Activated CD4-positive, CD25-positive, alpha-beta regulatory T cell treated with anti-CD3 and anti-CD28 coated beads, Interleukin-2, amount 50 U/mL, for 24 hours (primary cell): Measurements from ENCODE around the gene PTX3.

ENCODE experiments used
- ATAC-seq, 2 donors: fragments of 150-1000 bp; cut with Tn5 transposase; one replicate each; pipeline ENCODE4 v1.10.0; 2021; ENCODE audit warnings: mild to moderate bottlenecking in 1 of 2, moderate library complexity in 1 of 2

PTX3 gene

DNA sequence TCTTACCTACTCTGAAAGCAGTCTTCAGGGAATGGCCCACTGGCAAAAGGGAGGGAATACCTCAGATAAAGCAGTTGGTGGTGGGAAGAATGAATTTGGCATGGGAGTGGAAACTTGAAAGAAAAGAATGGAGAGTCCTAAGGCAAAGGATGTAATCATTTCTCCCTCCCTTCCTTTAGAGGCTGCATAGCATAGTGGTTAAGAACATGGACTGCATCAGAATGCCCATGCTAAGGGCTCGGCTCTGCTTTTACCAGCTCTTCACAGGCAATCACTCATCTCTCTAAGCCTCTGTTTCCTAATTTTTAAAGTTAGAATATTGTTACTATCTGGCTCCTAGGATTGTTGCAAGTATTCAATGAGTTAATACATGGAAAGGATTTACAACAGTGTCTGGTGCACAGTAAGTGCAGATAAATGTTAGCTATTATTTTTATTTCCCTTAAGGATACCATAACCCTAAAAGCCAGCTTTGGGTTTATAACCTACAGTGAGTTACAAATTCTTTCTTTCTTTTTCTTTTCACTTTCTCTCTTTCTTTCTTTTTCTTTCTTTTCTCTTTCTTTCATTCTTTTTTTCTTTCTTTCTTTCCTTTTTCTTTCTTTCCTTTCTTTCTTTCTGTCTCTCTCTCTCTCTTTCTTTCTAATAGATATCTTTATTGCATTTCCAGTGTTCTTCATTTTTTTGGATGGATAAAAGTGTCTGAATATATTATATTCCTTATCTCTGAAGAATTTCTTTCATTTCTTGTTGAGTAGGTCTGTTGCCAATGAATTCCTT lies 43.0 kb downstream of the PTX3 start:
- no peak for ATAC-seq

DNA sequence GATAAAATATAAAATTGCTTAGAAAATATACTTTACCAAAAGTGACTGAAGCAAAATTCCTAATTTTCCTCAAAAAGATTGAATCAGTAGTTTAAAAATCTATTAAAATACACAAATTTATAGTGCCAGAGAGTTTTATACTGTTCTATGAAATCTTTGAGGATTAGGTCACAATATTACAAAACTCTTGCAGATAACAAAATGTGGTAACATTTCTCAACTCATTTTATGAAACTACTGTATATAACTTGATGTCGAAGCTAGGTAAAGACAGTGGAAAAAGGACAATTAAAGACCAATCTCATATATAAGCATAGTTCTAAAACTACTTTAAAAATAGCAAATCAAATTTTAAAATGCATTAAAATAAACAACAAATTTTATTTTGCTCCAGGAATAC lies 50.7 kb downstream of the PTX3 start:
- ATAC-seq, result no peak

DNA sequence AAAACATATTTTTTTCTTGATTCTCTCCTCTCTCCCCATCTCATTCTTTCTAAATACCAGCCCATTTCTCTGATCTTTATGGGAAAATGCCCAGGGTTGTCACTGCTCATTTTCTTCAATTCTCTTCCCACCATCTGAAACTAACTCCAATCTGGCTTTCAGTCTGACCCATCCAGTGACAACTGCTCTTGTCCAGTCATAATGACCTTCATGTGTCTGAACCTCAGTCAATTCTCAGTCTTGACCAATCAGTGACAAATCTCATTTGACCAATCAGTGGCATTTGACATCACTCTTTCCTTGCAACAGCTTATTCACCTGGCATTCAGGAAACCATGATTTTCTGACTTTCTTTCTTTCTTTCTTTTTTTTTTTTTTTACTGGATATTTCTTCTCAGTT lies 51.5 kb downstream of the PTX3 start:
- ATAC-seq, result no peak

DNA sequence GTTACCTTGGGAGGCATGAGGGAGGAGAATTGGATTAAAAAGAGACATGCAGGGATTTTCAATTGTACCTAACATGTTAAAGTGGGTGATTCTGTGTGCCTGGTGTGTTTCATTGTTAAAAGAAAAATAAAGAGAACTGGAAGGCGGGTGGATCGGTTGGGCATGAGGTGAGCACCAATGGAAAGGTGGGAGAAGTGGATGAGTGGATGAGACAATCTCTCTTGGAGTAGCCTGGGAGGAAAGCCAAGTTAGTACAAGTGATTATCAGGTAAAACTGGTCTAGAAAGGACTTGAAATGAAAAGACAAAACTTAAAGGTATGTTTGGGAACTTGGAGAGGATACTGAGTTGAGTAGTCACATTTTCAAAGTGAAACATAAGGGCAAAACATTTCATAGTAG lies 54.5 kb downstream of the PTX3 start:
- no peak for ATAC-seq
